Activated naive CD8-positive, alpha-beta T cell treated with anti-CD3 and anti-CD28 coated beads, Interleukin-2, amount 10 ng/mL, durations not matched to agents 7 days and 5 days (primary cell): ENCODE results near the gene SPRR2F. TPM values are rescaled to one million over a fixed set of nuclear protein-coding genes. Genes with fewer than 3 reads are reported as not detected.
"Not testable (repeated sequence)": the region's sequence is repeated elsewhere in the genome, so short reads cannot be mapped to it uniquely, and the experiment has no call there.

Experiments used
- ATAC-seq: fragments of 150-1000 bp; cut with Tn5 transposase; one replicate; pipeline ENCODE4 v1.10.0; 2021; ENCODE audit warnings: low read depth, moderate library complexity
- POLR2A ChIA-PET: fragments of 350-600 bp; sonication (Branson Sonifier 250); formaldehyde crosslinking; loops from one replicate; lab custom pipeline; 2021; ENCODE audit warnings: antibody characterized with exemption; lab: Charles Lee
- DNase-seq: peaks from one replicate; pipeline ENCODE4 v3.0.0; 2021
- H3K27ac Mint-ChIP-seq: one replicate; pipeline ENCODE4 v1.8.0; 2022; ENCODE audit warnings: mild to moderate bottlenecking, mixed read lengths
- H3K27me3 Mint-ChIP-seq: one replicate; pipeline ENCODE4 v1.8.0; 2022; ENCODE audit warnings: mild to moderate bottlenecking, moderate library complexity, mixed read lengths
- H3K36me3 Mint-ChIP-seq: one replicate; pipeline ENCODE4 v1.8.0; 2021; ENCODE audit warnings: mild to moderate bottlenecking, mixed read lengths
- H3K4me1 Mint-ChIP-seq: one replicate; pipeline ENCODE4 v1.8.0; 2021; ENCODE audit warnings: mixed read lengths
- H3K4me3 Mint-ChIP-seq: one replicate; pipeline ENCODE4 v1.8.0; 2022; ENCODE audit warnings: mild to moderate bottlenecking, moderate library complexity, mixed read lengths
- H3K9me3 Mint-ChIP-seq: one replicate; pipeline ENCODE4 v1.8.0; 2021; ENCODE audit warnings: mixed read lengths
- total RNA-seq, 2 experiments: library from RNA; stranded (reverse); gene quantifications; one replicate each; pipeline ENCODE4 v1.2.3, GENCODE V29; 2021

SPRR2F gene
- total RNA-seq, 2 experiments from 2014 or later = not detected

GRCh38 chr1:153119491-153119971, 6.2 kb upstream of the SPRR2F start:
- peaks cover 12% of the 10 kb centered on the region for H3K27me3 Mint-ChIP-seq
- H3K36me3 Mint-ChIP-seq = no peaks in the 10 kb centered on the region
- ATAC-seq (no peak), DNase-seq (no peak)
- H3K4me3 Mint-ChIP-seq = no peak overlapping the region
- H3K4me1 Mint-ChIP-seq = no peaks in the 10 kb centered on the region
- POLR2A ChIA-PET = no interaction called here
- H3K27ac Mint-ChIP-seq = no peak overlapping the region
- peaks cover 2% of the 10 kb centered on the region for H3K9me3 Mint-ChIP-seq

GRCh38 chr1:153115264-153115663, 1.9 kb upstream of the SPRR2F start:
- H3K36me3 Mint-ChIP-seq, H3K9me3 Mint-ChIP-seq, H3K4me3 Mint-ChIP-seq, ATAC-seq, POLR2A ChIA-PET, H3K27ac Mint-ChIP-seq, DNase-seq, H3K4me1 Mint-ChIP-seq: not testable (repeated sequence)
- peaks cover 10% of the 10 kb centered on the region for H3K27me3 Mint-ChIP-seq

GRCh38 chr1:153112454-153112853, 862 bp downstream of the SPRR2F start:
- H3K4me1 Mint-ChIP-seq, ATAC-seq, H3K36me3 Mint-ChIP-seq, POLR2A ChIA-PET, H3K27me3 Mint-ChIP-seq, DNase-seq, H3K9me3 Mint-ChIP-seq, H3K27ac Mint-ChIP-seq, H3K4me3 Mint-ChIP-seq: not testable (repeated sequence)

GRCh38 chr1:153100245-153100644, 13.1 kb downstream of the SPRR2F start:
- no peak for ATAC-seq
- H3K4me1 Mint-ChIP-seq = no peaks in the 10 kb centered on the region

GRCh38 chr1:153099461-153100045, 13.8 kb downstream of the SPRR2F start:
- Mint-ChIP-seq H3K4me1 (no peaks in the 10 kb centered on the region), H3K27me3 (peaks cover 6% of the 10 kb centered on the region), H3K4me3 (no peak overlapping the region), H3K9me3 (no peaks in the 10 kb centered on the region), H3K27ac (no peak overlapping the region), H3K36me3 (no peaks in the 10 kb centered on the region)
- POLR2A ChIA-PET = no interaction called here
- ATAC-seq = no peak
- DNase-seq = no peak

More at GRCh38 chr1:153100245-153100644, 13.1 kb downstream of the SPRR2F start:
- Mint-ChIP-seq H3K27ac (no peak overlapping the region), H3K9me3 (no peaks in the 10 kb centered on the region), H3K4me3 (no peak overlapping the region), H3K27me3 (peaks cover 6% of the 10 kb centered on the region), H3K36me3 (no peaks in the 10 kb centered on the region)
- POLR2A ChIA-PET = no interaction called here
- DNase-seq = no peak

- no peak overlapping the region for H3K4me3 Mint-ChIP-seq
- no peaks in the 10 kb centered on the region for H3K9me3 Mint-ChIP-seq
- no peaks in the 10 kb centered on the region for H3K36me3 Mint-ChIP-seq
- H3K27me3 Mint-ChIP-seq = peaks cover 4% of the 10 kb centered on the region
- POLR2A ChIA-PET = no interaction called here
- H3K4me1 Mint-ChIP-seq = no peaks in the 10 kb centered on the region
- no peak overlapping the region for H3K27ac Mint-ChIP-seq
- DNase-seq (no peak), ATAC-seq (no peak)
Observed at GRCh38 chr1:153095764-153096163, 17.6 kb downstream of the SPRR2F start.

GRCh38 chr1:153094426-153094825, 18.9 kb downstream of the SPRR2F start, which contains the start of gene SPRR2E:
SPRR2E (minus strand) TSS chr1:153094526; CDS start chr1:153093751, 775 bp downstream.
- no peak within 1 kb of the TSS for H3K4me3 Mint-ChIP-seq
- DNase-seq (no peak), ATAC-seq (no peak)
- no peak within 1 kb of the TSS for H3K27ac Mint-ChIP-seq
- no peaks in the 10 kb centered on the region for H3K4me1 Mint-ChIP-seq
- no peaks in the 10 kb centered on the region for H3K9me3 Mint-ChIP-seq
- H3K27me3 Mint-ChIP-seq = peaks cover 5% of the 10 kb centered on the region
- no peaks in the 10 kb centered on the region for H3K36me3 Mint-ChIP-seq
- POLR2A ChIA-PET = no interaction called here

GRCh38 chr1:153087652-153088051, 25.7 kb downstream of the SPRR2F start:
- no peaks in the 10 kb centered on the region for H3K9me3 Mint-ChIP-seq
- ATAC-seq = no peak
- H3K4me1 Mint-ChIP-seq = no peaks in the 10 kb centered on the region
- DNase-seq = no peak
- no peak overlapping the region for H3K27ac Mint-ChIP-seq
- H3K27me3 Mint-ChIP-seq = peaks cover 5% of the 10 kb centered on the region
- no peak overlapping the region for H3K4me3 Mint-ChIP-seq
- POLR2A ChIA-PET = no interaction called here
- no peaks in the 10 kb centered on the region for H3K36me3 Mint-ChIP-seq

- no peaks in the 10 kb centered on the region for H3K4me1 Mint-ChIP-seq
- H3K4me3 Mint-ChIP-seq = no peak overlapping the region
- ATAC-seq = no peak
- peaks cover 2% of the 10 kb centered on the region for H3K9me3 Mint-ChIP-seq
- H3K36me3 Mint-ChIP-seq = no peaks in the 10 kb centered on the region
- DNase-seq = no peak
- POLR2A ChIA-PET = no interaction called here
- H3K27me3 Mint-ChIP-seq = peaks cover 4% of the 10 kb centered on the region
- no peak overlapping the region for H3K27ac Mint-ChIP-seq
Observed at GRCh38 chr1:153081736-153082135, 31.6 kb downstream of the SPRR2F start.

GRCh38 chr1:153072806-153073726, 40.2 kb downstream of the SPRR2F start:
- Mint-ChIP-seq H3K4me1 (no peaks in the 10 kb centered on the region), H3K27me3 (peaks cover 9% of the 10 kb centered on the region), H3K4me3 (no peak overlapping the region), H3K36me3 (no peaks in the 10 kb centered on the region), H3K9me3 (no peaks in the 10 kb centered on the region), H3K27ac (no peak overlapping the region)
- POLR2A ChIA-PET = no interaction called here
- DNase-seq (no peak), ATAC-seq (no peak)

- H3K27ac Mint-ChIP-seq = no peak within 1 kb of the TSS
Observed at GRCh38 chr1:153071511-153071910, 41.8 kb downstream of the SPRR2F start, which contains the start of gene SPRR2B. SPRR2B (minus strand) TSS chr1:153071611; CDS start chr1:153070839, 772 bp downstream.

GRCh38 chr1:153070243-153070642, 43.1 kb downstream of the SPRR2F start:
- H3K4me1 Mint-ChIP-seq = no peaks in the 10 kb centered on the region
- DNase-seq (no peak), ATAC-seq (no peak)
- peaks cover 16% of the 10 kb centered on the region for H3K27me3 Mint-ChIP-seq
- POLR2A ChIA-PET = no interaction called here
- H3K4me3 Mint-ChIP-seq = no peak overlapping the region
- no peak overlapping the region for H3K27ac Mint-ChIP-seq
- H3K9me3 Mint-ChIP-seq = no peaks in the 10 kb centered on the region
- H3K36me3 Mint-ChIP-seq = no peaks in the 10 kb centered on the region

More at GRCh38 chr1:153071511-153071910, 41.8 kb downstream of the SPRR2F start, which contains the start of gene SPRR2B:
- H3K9me3 Mint-ChIP-seq = no peaks in the 10 kb centered on the region
- no peaks in the 10 kb centered on the region for H3K36me3 Mint-ChIP-seq
- peaks cover 12% of the 10 kb centered on the region for H3K27me3 Mint-ChIP-seq
- ATAC-seq (no peak), DNase-seq (no peak)
- no peak within 1 kb of the TSS for H3K4me3 Mint-ChIP-seq
- POLR2A ChIA-PET = no interaction called here
- H3K4me1 Mint-ChIP-seq = no peaks in the 10 kb centered on the region
